Endothelial cell of umbilical vein (primary cell): Measurements from ENCODE around the gene SPATA19. TPM values are rescaled to one million over a fixed set of nuclear protein-coding genes. Genes with fewer than 3 reads are reported as not detected.

ENCODE experiments used
- BruUV-seq: library from RNA; stranded (reverse); fragments of 400-500 nt; replicated peaks from 2 replicates; lab custom pipeline; 2021; lab: Mats Ljungman, UMichigan
- CTCF ChIA-PET: fragments of 300-600, 350-600 bp; sonication (Branson Sonifier 250); formaldehyde crosslinking; loops from one replicate; lab custom pipeline; 2021; ENCODE audit warnings: antibody characterized with exemption, inconsistent platforms; lab: Charles Lee
- POLR2A ChIA-PET: fragments of 300-600, 350-600 bp; sonication (Branson Sonifier 250); formaldehyde crosslinking; loops from one replicate; lab custom pipeline; 2021; ENCODE audit warnings: antibody characterized with exemption, inconsistent platforms; lab: Charles Lee
- DNase-seq: peaks from one replicate; pipeline ENCODE4 v3.0.0-alpha.2; 2011; ENCODE audit warnings: low read depth, low spot score
- FAIRE-seq: peaks from 2 replicates; lab custom pipeline; 2011; peaks lifted over from hg19 to GRCh38; lab: Jason Lieb, UNC
- H2AFZ ChIP-seq: 2 replicates; pipeline ENCODE4 v1.6.0; 2012; ENCODE audit warnings: low read depth, low read length, control low read depth, inconsistent platforms
- H3K27ac ChIP-seq: 2 replicates; pipeline ENCODE4 v1.5.1; 2011; ENCODE audit warnings: low read depth, mild to moderate bottlenecking, control low read depth, low read length, moderate library complexity; ENCODE audit not compliant: insufficient read depth
- H3K27me3 ChIP-seq, 2 experiments: 2 replicates each; pipeline versions ENCODE4 v1.6.0 to v1.6.1; 2011; ENCODE audit warnings: low read length in 2 of 2, mixed read lengths in 1 of 2; ENCODE audit not compliant: control insufficient read depth in 2 of 2, insufficient read depth in 2 of 2
- H3K36me3 ChIP-seq, 2 experiments: 2 replicates in 1 of 2; 3 replicates in 1 of 2; pipeline ENCODE4 v1.5.1; 2011; ENCODE audit warnings: low read length in 2 of 2, mild to moderate bottlenecking in 1 of 2, moderate library complexity in 1 of 2; ENCODE audit not compliant: control insufficient read depth in 2 of 2, insufficient read depth in 2 of 2; ENCODE audit errors: extremely low read depth in 1 of 2
- H3K4me1 ChIP-seq: 3 replicates; pipeline ENCODE4 v1.5.1; 2011; ENCODE audit warnings: mild to moderate bottlenecking, low read length; ENCODE audit not compliant: control insufficient read depth, insufficient read depth; ENCODE audit errors: extremely low read depth
- H3K4me2 ChIP-seq: 2 replicates; pipeline ENCODE4 v1.6.1; 2011; ENCODE audit warnings: low read length, control low read depth, mixed read lengths; ENCODE audit not compliant: insufficient read depth
- H3K4me3 ChIP-seq, 3 experiments: fragments of 200-600 bp in 1 of 3; sonication (generic), shearing (Covaris generic) in 1 of 3; replicated peaks in 1 of 3; 2 replicates each; pipeline ENCODE4 v1.5.1; 2011 to 2016; ENCODE audit warnings: control low read depth in 3 of 3, low read length in 3 of 3, mild to moderate bottlenecking in 2 of 3, inconsistent platforms in 1 of 3, low read depth in 1 of 3, moderate library complexity in 1 of 3; ENCODE audit not compliant: insufficient read depth in 1 of 3
- H3K79me2 ChIP-seq: 2 replicates; pipeline ENCODE4 v1.6.0; 2012; ENCODE audit warnings: low read length, inconsistent platforms; ENCODE audit not compliant: control insufficient read depth, insufficient read depth
- H3K9ac ChIP-seq: replicated peaks from 2 replicates; pipeline ENCODE3; 2011; ENCODE audit warnings: low read length, control low read depth; ENCODE audit not compliant: insufficient read depth; ENCODE audit errors: extremely low read depth
- H3K9me1 ChIP-seq: replicated peaks from 3 replicates; pipeline ENCODE4 v1.6.0; 2011; ENCODE audit warnings: mild to moderate bottlenecking, low read length; ENCODE audit not compliant: control insufficient read depth, insufficient read depth; ENCODE audit errors: extremely low read depth
- H3K9me3 ChIP-seq: replicated peaks from 2 replicates; pipeline ENCODE4 v1.5.1; 2012; ENCODE audit warnings: low read length, inconsistent platforms; ENCODE audit not compliant: control insufficient read depth, insufficient read depth
- H4K20me1 ChIP-seq: replicated peaks from 2 replicates; pipeline ENCODE3; 2011; ENCODE audit warnings: mild to moderate bottlenecking, low read length; ENCODE audit not compliant: control insufficient read depth, insufficient read depth; ENCODE audit errors: extremely low read depth
- EZH2 ChIP-seq: IDR thresholded peaks from 2 replicates; pipeline ENCODE4 v1.6.1; 2012; ENCODE audit warnings: borderline replicate concordance, low read depth, mild to moderate bottlenecking, moderate library complexity, low read length, inconsistent platforms; ENCODE audit not compliant: severe bottlenecking
- FOS ChIP-seq: IDR thresholded peaks from 2 replicates; pipeline ENCODE4 v1.6.1; 2011; ENCODE audit warnings: mild to moderate bottlenecking, low read length, moderate library complexity, borderline replicate concordance; ENCODE audit not compliant: insufficient read depth
- GATA2 ChIP-seq: IDR thresholded peaks from 2 replicates; pipeline ENCODE4 v1.7.0; 2011; ENCODE audit warnings: low read depth, mild to moderate bottlenecking, moderate library complexity, mixed read lengths, low read length; ENCODE audit not compliant: insufficient read length, insufficient read depth
- JUN ChIP-seq: IDR thresholded peaks from 2 replicates; pipeline ENCODE4 v1.6.1; 2011; ENCODE audit warnings: borderline replicate concordance, low read depth; ENCODE audit not compliant: insufficient read length, insufficient read depth
- MYC ChIP-seq: IDR thresholded peaks from one replicate; pipeline ENCODE4 v1.6.1; 2011; ENCODE audit warnings: mild to moderate bottlenecking, low read depth, low read length
- POLR2A ChIP-seq: IDR thresholded peaks from 2 replicates; pipeline ENCODE4 v1.6.1; 2012; ENCODE audit warnings: low read depth, mild to moderate bottlenecking, control low read depth, low read length
- POLR2AphosphoS5 ChIP-seq: IDR thresholded peaks from 2 replicates; pipeline ENCODE4 v1.6.1; 2012; ENCODE audit warnings: low read depth, mild to moderate bottlenecking, control low read depth, low read length, moderate library complexity; ENCODE audit not compliant: insufficient read depth
- dilution Hi-C: fragments of 300-500 bp; cut with MboI; formaldehyde crosslinking; loops from one replicate; pipeline ENCODE4 v1.15.0; 2019; ENCODE audit warnings: low sequenced_read_pairs; ENCODE audit not compliant: extremely low pct_ligation_motif_present
- intact Hi-C: fragments of 100-400 bp; cut with micrococcal nuclease; formaldehyde crosslinking; loops from one replicate; pipeline ENCODE4 v1.10.0; 2022
- polyA plus RNA-seq, 4 experiments: library from polyadenylated mRNA; depleted of rRNA in 3 of 4; stranded (reverse) in 3 of 4; unstranded in 1 of 4; fragments of >200 nt; gene quantifications; 2 replicates each; pipeline versions ENCODE4 v1.2.1 to v1.2.3, GENCODE V29; 2011 to 2012; ENCODE audit warnings: missing spikeins in 1 of 4
- total RNA-seq: library from RNA; stranded (reverse); gene quantifications from 2 replicates; pipeline ENCODE4 v1.2.3, GENCODE V29; 2021
- TF ChIP-seq, protein P1 (sequence below): IDR thresholded peaks from 2 replicates; pipeline ENCODE4 v1.6.1; 2011; ENCODE audit not compliant: insufficient read depth, insufficient read length
- TF ChIP-seq, protein P2 (sequence below), 2 donors: IDR thresholded peaks; 1 replicate in 1 of 2; 2 replicates in 1 of 2; pipeline ENCODE4 v1.5.1; 2011; ENCODE audit warnings: low read length in 2 of 2, mild to moderate bottlenecking in 2 of 2, moderate library complexity in 2 of 2, control low read depth in 1 of 2, inconsistent platforms in 1 of 2, low read depth in 1 of 2; ENCODE audit not compliant: insufficient read depth in 1 of 2; ENCODE audit errors: extremely low read depth in 1 of 2

SPATA19 gene
- total and polyA plus RNA-seq, 2 donors (not counting 3 experiments of a cell fraction or from before 2014, with no cell fraction given) = not detected

- H3K4me3 ChIP-seq = no peak overlapping the region
- H3K4me2 ChIP-seq = no peak overlapping the region
- no peaks in the 10 kb centered on the region for H3K9me1 ChIP-seq
- TF ChIP-seq, protein P1, sequence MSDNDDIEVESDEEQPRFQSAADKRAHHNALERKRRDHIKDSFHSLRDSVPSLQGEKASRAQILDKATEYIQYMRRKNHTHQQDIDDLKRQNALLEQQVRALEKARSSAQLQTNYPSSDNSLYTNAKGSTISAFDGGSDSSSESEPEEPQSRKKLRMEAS = no peak
- no peak for TF ChIP-seq EZH2
- TF ChIP-seq POLR2AphosphoS5 = no peak
- TF ChIP-seq, protein P2, sequence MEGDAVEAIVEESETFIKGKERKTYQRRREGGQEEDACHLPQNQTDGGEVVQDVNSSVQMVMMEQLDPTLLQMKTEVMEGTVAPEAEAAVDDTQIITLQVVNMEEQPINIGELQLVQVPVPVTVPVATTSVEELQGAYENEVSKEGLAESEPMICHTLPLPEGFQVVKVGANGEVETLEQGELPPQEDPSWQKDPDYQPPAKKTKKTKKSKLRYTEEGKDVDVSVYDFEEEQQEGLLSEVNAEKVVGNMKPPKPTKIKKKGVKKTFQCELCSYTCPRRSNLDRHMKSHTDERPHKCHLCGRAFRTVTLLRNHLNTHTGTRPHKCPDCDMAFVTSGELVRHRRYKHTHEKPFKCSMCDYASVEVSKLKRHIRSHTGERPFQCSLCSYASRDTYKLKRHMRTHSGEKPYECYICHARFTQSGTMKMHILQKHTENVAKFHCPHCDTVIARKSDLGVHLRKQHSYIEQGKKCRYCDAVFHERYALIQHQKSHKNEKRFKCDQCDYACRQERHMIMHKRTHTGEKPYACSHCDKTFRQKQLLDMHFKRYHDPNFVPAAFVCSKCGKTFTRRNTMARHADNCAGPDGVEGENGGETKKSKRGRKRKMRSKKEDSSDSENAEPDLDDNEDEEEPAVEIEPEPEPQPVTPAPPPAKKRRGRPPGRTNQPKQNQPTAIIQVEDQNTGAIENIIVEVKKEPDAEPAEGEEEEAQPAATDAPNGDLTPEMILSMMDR (IDR thresholded peaks at IDR 0.05; ENCODE audit: extremely low read depth in 1 of 2, insufficient read depth in 1 of 2, low read depth in 1 of 2, low read length in 2 of 2) = no peak
- no peak for TF ChIP-seq FOS
- TF ChIP-seq GATA2 = no peak
- no peak for TF ChIP-seq MYC
- no peak for TF ChIP-seq POLR2A
- no peak for TF ChIP-seq JUN
- H2AFZ ChIP-seq = no peak overlapping the region
- ChIA-PET CTCF (no interaction called here), POLR2A (no interaction called here)
- H3K9ac ChIP-seq = no peak overlapping the region
- no peaks in the 10 kb centered on the region for H3K27me3 ChIP-seq
- no peaks in the 10 kb centered on the region for H3K79me2 ChIP-seq
- H3K36me3 ChIP-seq = no peaks in the 10 kb centered on the region
- H3K9me3 ChIP-seq = peaks cover 2% of the 10 kb centered on the region
- no peak for DNase-seq
- intact Hi-C loops = no loop called here
- no peak for FAIRE-seq
- H3K4me1 ChIP-seq = no peaks in the 10 kb centered on the region
- H4K20me1 ChIP-seq = no peaks in the 10 kb centered on the region
- no peak overlapping the region for H3K27ac ChIP-seq
- dilution Hi-C loops = no loop called here
- no TSS peak for BruUV-seq
Measured at GRCh38 chr11:133794205-133794604, 51.1 kb downstream of the SPATA19 start.
